Measurements from ENCODE around the gene NDUFA7.
A peak's percentile ranks its signal among the peaks of the same experiment; 100 is the strongest.

NDUFA7 gene

DNA sequence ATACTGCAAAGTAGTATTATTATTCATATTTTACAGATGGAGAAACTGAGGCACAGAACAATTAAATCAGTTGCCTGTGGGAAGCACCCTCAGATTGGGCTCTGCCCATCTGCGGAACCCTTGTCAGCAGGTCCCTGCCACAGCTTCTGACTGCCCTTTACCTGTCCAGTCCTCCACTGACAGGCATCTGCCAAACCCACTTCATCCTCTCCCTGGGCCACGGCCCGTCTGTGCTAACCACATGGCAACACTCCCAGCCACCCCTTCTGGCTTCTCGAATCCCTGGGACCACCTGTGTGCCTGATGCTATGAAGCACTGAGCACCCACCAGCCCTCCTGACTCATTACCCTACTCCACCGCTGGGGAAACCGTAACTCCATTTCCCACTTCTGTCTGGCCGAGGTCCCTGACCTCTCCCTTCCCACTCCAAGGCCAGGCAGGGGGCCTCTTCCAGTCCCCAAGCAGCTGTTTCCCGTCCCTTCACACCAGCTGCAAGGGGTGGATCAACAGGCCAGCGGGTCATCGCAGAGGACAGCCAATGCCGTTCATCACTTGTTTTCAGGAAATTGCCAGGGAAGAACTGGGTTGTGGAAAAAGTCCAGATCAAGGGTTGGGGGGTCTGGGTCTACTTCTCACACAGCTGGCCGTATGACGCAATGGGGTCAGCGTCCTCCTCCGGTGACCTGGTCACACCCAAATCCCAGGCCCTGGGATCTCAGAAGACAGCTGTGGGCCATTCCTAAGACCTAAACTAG, 19.3 kb upstream of the NDUFA7 start:
- no peaks in the 10 kb centered on the region for H3K9me2 ChIP-seq (replicated peaks; ENCODE audit: insufficient read depth, low read length)
- no peaks in the 10 kb centered on the region for H4K20me1 ChIP-seq (ENCODE audit: insufficient read depth, low read length)
- H3F3A ChIP-seq (ENCODE audit: insufficient read depth, low read length) = no peaks in the 10 kb centered on the region; the same call in 1 of the 2 replicates
- H3K36me3 ChIP-seq (replicated peaks; ENCODE audit: insufficient read depth, low read length) = no peaks in the 10 kb centered on the region
- TF ChIP-seq, protein P1, sequence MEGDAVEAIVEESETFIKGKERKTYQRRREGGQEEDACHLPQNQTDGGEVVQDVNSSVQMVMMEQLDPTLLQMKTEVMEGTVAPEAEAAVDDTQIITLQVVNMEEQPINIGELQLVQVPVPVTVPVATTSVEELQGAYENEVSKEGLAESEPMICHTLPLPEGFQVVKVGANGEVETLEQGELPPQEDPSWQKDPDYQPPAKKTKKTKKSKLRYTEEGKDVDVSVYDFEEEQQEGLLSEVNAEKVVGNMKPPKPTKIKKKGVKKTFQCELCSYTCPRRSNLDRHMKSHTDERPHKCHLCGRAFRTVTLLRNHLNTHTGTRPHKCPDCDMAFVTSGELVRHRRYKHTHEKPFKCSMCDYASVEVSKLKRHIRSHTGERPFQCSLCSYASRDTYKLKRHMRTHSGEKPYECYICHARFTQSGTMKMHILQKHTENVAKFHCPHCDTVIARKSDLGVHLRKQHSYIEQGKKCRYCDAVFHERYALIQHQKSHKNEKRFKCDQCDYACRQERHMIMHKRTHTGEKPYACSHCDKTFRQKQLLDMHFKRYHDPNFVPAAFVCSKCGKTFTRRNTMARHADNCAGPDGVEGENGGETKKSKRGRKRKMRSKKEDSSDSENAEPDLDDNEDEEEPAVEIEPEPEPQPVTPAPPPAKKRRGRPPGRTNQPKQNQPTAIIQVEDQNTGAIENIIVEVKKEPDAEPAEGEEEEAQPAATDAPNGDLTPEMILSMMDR (IDR thresholded peaks at IDR 0.05; ENCODE audit: low read length) = peak; percentile 16
- TF ChIP-seq EZH2 (optimal IDR thresholded peaks at IDR 0.05; ENCODE audit: low read depth, low read length) = no peak
- no peak overlapping the region for H3K4me2 ChIP-seq (ENCODE audit: low read depth, low read length)
- H3K27me3 ChIP-seq (replicated peaks; ENCODE audit: insufficient read depth, low read length) = peaks cover 86% of the 10 kb centered on the region
- H3K4me3 ChIP-seq (ENCODE audit: low read length) = no peak overlapping the region
- no peaks in the 10 kb centered on the region for H3K9me3 ChIP-seq (replicated peaks; ENCODE audit: insufficient read depth, low read length)
- no peak overlapping the region for H3K27ac ChIP-seq (ENCODE audit: low read length)
- H3K9ac ChIP-seq (ENCODE audit: low read length) = no peak overlapping the region
- H3K4me1 ChIP-seq (ENCODE audit: low read length) = no peaks in the 10 kb centered on the region
- H2AFZ ChIP-seq (ENCODE audit: low read length) = no peak overlapping the region
- no peak for DNase-seq
- H3K79me2 ChIP-seq (ENCODE audit: low read length) = no peaks in the 10 kb centered on the region

DNA sequence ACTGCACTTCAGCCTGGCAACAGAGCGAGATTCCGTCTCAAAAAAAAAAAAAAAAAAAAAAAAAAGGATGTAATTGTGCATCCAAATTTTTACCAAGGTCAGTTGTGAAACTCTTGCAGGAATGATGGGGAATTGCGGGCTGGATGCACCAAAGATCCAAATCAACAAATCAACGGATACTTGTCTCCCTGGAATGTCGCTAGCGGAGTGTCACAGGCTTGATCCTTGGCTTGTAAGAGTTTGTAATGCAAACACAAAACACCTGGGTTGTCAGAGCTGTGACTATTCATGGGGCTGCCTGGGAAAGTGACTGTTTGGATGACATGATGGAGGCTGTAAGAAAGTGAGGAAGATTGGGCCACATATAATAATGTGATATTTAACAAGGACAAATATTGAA, 17.7 kb upstream of the NDUFA7 start:
- H3K27me3 ChIP-seq (replicated peaks; ENCODE audit: insufficient read depth, low read length) = peaks cover 81% of the 10 kb centered on the region
- no peaks in the 10 kb centered on the region; the same call in 1 of the 2 replicates for H4K20me1 ChIP-seq (ENCODE audit: insufficient read depth, low read length)
- H2AFZ ChIP-seq (ENCODE audit: low read length) = no peak overlapping the region
- no peaks in the 10 kb centered on the region for H3K9me2 ChIP-seq (replicated peaks; ENCODE audit: insufficient read depth, low read length)
- no peak overlapping the region for H3K27ac ChIP-seq (ENCODE audit: low read length)
- H3K79me2 ChIP-seq (ENCODE audit: low read length) = no peaks in the 10 kb centered on the region
- H3K4me1 ChIP-seq (ENCODE audit: low read length) = no peaks in the 10 kb centered on the region
- no peak for DNase-seq
- no peaks in the 10 kb centered on the region for H3K36me3 ChIP-seq (replicated peaks; ENCODE audit: insufficient read depth, low read length)
- no peak overlapping the region for H3K4me3 ChIP-seq (ENCODE audit: low read length)
- no peak for TF ChIP-seq EZH2 (optimal IDR thresholded peaks at IDR 0.05; ENCODE audit: low read depth, low read length)
- TF ChIP-seq, protein P1 (IDR thresholded peaks at IDR 0.05; ENCODE audit: low read length) = no peak
- no peak for TF ChIP-seq EZH2phosphoT487 (IDR thresholded peaks at IDR 0.05; ENCODE audit: low read length)
- H3K9me3 ChIP-seq (replicated peaks; ENCODE audit: insufficient read depth, low read length) = no peaks in the 10 kb centered on the region
- no peak overlapping the region for H3K4me2 ChIP-seq (ENCODE audit: low read depth, low read length)
- no peak overlapping the region for H3K9ac ChIP-seq (ENCODE audit: low read length)
- no peaks in the 10 kb centered on the region; the same call in 1 of the 2 replicates for H3F3A ChIP-seq (ENCODE audit: insufficient read depth, low read length)

DNA sequence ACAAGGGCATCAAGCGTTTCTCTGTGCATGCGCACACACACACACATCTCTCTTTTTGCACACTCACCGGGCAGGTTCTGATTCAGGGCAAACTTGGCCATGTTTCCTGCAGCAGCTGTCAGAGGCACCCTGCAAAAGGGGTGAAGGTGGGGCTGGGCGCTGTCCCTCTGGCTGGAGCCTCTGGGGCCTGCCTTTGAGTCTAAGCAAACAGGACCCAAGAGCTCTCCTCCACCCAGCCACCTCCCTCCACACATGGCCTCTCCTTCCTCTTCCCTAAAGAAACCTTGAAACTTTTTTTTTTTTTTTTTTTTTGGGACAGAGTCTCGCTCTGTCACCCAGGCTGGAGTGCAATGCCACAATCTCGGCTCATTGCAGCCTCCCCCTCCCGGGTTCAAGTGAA, 16.6 kb upstream of the NDUFA7 start:
- peaks cover 86% of the 10 kb centered on the region for H3K27me3 ChIP-seq (replicated peaks; ENCODE audit: insufficient read depth, low read length)
- no peak overlapping the region for H3K9ac ChIP-seq (ENCODE audit: low read length)
- H3K9me3 ChIP-seq (replicated peaks; ENCODE audit: insufficient read depth, low read length) = no peaks in the 10 kb centered on the region

More for the DNA sequence above, 16.6 kb upstream of the NDUFA7 start:
- Histone ChIP-seq H3K79me2 (ENCODE audit: low read length) (no peaks in the 10 kb centered on the region), H3K4me2 (ENCODE audit: low read depth, low read length) (no peak overlapping the region), H3K9me2 (replicated peaks; ENCODE audit: insufficient read depth, low read length) (no peaks in the 10 kb centered on the region), H3F3A (ENCODE audit: insufficient read depth, low read length) (no peaks in the 10 kb centered on the region; the same call in 1 of the 2 replicates), H3K4me1 (ENCODE audit: low read length) (no peaks in the 10 kb centered on the region), H3K4me3 (ENCODE audit: low read length) (no peak overlapping the region), H4K20me1 (ENCODE audit: insufficient read depth, low read length) (no peaks in the 10 kb centered on the region; the same call in 1 of the 2 replicates), H3K27ac (ENCODE audit: low read length) (no peak overlapping the region), H3K36me3 (replicated peaks; ENCODE audit: insufficient read depth, low read length) (no peaks in the 10 kb centered on the region), H2AFZ (ENCODE audit: low read length) (no peak overlapping the region)
- DNase-seq = no peak
- TF ChIP-seq, protein P1 (IDR thresholded peaks at IDR 0.05; ENCODE audit: low read length) = no peak
- TF ChIP-seq EZH2 (optimal IDR thresholded peaks at IDR 0.05; ENCODE audit: low read depth, low read length) (no peak), EZH2phosphoT487 (IDR thresholded peaks at IDR 0.05; ENCODE audit: low read length) (no peak)
